Retinal pigment epithelial cell (primary cell): ENCODE data around the gene LRRC57.

Experiments used
- DNase-seq: peaks from one replicate; pipeline ENCODE4 v3.0.0-alpha.2; 2010; ENCODE audit warnings: low read depth
- H3K4me3 ChIP-seq: 2 replicates; pipeline ENCODE4 v1.5.1; 2011; ENCODE audit warnings: mild to moderate bottlenecking, low read length, control low read depth, moderate library complexity
- CTCF ChIP-seq: conservative IDR thresholded peaks from 2 replicates; pipeline ENCODE4 v1.5.1; 2011; ENCODE audit warnings: low read depth, low read length, control low read depth, inconsistent platforms

LRRC57 gene

GRCh38 chr15:42549032-42549491, 469 bp upstream of the LRRC57 start:
- H3K4me3 ChIP-seq: peak overlapping the region; percentile 100
- TF ChIP-seq CTCF: no peak
- no peak for DNase-seq

DNA sequence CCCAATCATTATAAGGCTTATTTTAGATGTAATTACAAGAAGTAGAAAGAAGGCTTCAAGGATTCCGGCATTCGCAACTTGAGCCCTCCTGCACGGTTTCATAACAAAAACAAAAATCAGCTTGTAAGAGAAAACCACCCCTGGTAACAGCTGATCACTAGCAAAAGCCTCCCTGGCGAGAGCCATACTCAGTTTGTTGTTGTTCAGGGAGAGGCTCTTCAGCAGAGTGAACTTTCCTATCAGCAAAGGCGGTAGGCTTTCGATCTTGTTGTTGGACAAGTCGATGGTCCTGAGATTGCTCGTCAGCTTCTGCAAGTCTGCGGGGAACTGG, 710 bp downstream of the LRRC57 start:
- no peak for TF ChIP-seq CTCF
- peak overlapping the region; percentile 100 for H3K4me3 ChIP-seq
- peak; percentile 8 for DNase-seq

- DNase-seq: no peak
- no peak overlapping the region for H3K4me3 ChIP-seq
- TF ChIP-seq CTCF: no peak
Measured at GRCh38 chr15:42544853-42545629, 3.6 kb downstream of the LRRC57 start.

DNA sequence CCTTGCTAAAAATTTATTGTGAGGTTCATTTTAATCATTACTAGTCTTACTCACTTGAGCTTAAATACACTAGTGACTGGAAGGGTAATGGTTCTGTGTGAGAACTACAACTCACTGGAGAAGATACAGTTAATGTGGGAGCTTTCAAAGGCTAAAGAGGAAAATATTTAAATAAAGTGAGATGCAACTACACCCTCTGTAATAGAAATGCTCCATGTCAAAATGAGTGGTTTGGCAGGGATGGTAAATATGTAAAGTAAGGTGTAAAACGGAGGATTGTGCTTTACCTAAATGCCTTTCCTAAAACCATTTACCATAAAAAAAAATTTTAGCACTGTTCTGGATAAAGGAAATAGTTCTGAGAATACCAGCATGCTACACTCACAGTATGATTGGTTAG, 15.3 kb downstream of the LRRC57 start:
- no peak overlapping the region for H3K4me3 ChIP-seq
- no peak for TF ChIP-seq CTCF
- DNase-seq: no peak

GRCh38 chr15:42528970-42529369, 19.6 kb downstream of the LRRC57 start:
- no peak overlapping the region for H3K4me3 ChIP-seq
- DNase-seq: no peak
- no peak for TF ChIP-seq CTCF

DNA sequence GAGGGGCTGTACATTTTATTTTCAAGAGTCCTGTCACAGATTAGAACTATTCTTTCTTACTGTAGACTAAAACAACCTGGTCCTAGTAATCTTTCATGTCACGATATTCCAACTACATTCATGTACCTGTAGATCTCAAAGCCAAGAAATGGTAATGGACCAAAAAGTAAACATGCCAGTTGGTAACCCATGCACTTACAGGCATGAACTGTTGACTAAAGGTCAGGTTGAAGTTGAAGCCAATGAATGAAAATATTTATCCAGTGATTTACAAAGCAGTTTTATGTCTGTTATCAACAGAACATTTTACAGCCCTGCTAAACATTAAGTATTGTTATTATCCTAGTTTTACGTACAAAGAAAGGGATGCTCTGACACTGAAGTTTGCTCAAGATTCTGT, 25.3 kb downstream of the LRRC57 start:
- H3K4me3 ChIP-seq: no peak overlapping the region
- no peak for TF ChIP-seq CTCF
- no peak for DNase-seq

GRCh38 chr15:42511007-42511391, 37.6 kb downstream of the LRRC57 start:
- no peak overlapping the region for H3K4me3 ChIP-seq
- DNase-seq: no peak
- no peak for TF ChIP-seq CTCF
